ENCODE measurements around the gene DNPH1. TPM values are rescaled to one million over a fixed set of nuclear protein-coding genes. Genes with fewer than 3 reads are reported as not detected.

The DNPH1 gene
- total and polyA plus RNA-seq, 2 experiments from 2014 or later, result 29.2 to 50.0 TPM

DNA sequence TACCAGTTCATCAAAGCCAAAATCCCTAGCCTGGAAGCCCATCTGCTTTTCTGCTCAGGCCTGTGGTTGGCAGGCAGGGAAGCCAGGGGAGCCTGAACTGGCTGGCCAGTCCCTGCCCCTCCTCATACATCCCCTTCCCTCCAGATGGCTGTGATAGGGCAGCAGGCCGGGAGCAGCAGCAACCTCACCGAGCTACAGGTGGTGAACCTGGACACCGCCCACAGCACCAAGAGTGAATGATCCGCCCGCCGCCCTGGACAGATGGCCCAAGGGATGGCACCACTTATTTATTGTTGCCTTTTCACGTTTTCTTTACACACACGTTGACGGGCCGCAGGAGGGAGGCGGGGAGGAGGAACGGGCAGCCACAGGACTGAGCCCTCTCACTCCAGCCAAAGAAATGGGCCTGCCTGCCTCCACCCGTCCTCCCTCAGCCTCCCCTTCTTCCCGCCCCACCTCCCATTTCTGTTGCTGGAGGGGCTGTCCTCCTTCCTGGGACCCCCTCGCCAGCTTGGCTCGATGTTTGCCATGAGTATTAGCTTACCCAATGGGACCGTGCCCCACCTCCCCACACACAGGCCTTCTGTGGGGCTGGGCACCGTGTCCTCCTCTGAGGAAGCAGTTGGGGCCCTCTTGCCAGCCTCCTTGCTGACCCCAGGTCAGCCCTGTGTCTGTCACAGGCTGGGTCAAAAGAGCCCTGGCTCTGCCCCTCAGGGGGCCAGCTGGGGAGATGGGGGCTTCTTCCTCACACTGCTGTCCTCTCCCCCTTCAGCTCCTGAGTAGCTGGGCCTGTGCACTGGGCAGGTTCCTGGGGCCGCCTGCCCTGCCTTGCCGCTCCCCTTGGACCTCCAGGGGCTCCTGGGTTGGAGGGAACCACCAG lies 50.1 kb downstream of the DNPH1 start:
- DNase-seq (ENCODE audit: low spot score) (no peak), ATAC-seq (no peak)
- no peaks in the 10 kb centered on the region for H3K27me3 ChIP-seq (ENCODE audit: insufficient read depth)
- H3K36me3 ChIP-seq (ENCODE audit: insufficient read depth), result peaks cover 29% of the 10 kb centered on the region
- H3K4me1 ChIP-seq (ENCODE audit: insufficient read depth), result peaks cover 17% of the 10 kb centered on the region; the same call in 1 of the 2 replicates
- H3K27ac ChIP-seq (ENCODE audit: low read depth), result no peak overlapping the region
- peaks cover 11% of the 10 kb centered on the region for H3K79me2 ChIP-seq (replicated peaks; ENCODE audit: insufficient read depth)
- H3K4me2 ChIP-seq, result no peak overlapping the region
- no peak overlapping the region for H3K27ac Mint-ChIP-seq
- peaks cover 6% of the 10 kb centered on the region; the same call in 1 of the 2 replicates for H3F3A ChIP-seq (replicated peaks; ENCODE audit: low read depth)
- H3K4me3 Mint-ChIP-seq, result no peak overlapping the region
- peaks cover 49% of the 10 kb centered on the region for H3K36me3 Mint-ChIP-seq (ENCODE audit: low read depth)
- H4K20me1 ChIP-seq (replicated peaks; ENCODE audit: insufficient read depth), result peaks cover 19% of the 10 kb centered on the region
- H2AFZ ChIP-seq, result no peak overlapping the region
- H3K4me3 ChIP-seq, result no peak overlapping the region
- peaks cover 24% of the 10 kb centered on the region for H3K27me3 Mint-ChIP-seq (ENCODE audit: insufficient read depth, low read depth, poor library complexity)
- H3K9me2 ChIP-seq (ENCODE audit: insufficient read depth), result no peaks in the 10 kb centered on the region
- H3K4me1 Mint-ChIP-seq, result peaks cover 28% of the 10 kb centered on the region
- H3K9me3 Mint-ChIP-seq, result no peaks in the 10 kb centered on the region
- TF ChIP-seq, protein P1, sequence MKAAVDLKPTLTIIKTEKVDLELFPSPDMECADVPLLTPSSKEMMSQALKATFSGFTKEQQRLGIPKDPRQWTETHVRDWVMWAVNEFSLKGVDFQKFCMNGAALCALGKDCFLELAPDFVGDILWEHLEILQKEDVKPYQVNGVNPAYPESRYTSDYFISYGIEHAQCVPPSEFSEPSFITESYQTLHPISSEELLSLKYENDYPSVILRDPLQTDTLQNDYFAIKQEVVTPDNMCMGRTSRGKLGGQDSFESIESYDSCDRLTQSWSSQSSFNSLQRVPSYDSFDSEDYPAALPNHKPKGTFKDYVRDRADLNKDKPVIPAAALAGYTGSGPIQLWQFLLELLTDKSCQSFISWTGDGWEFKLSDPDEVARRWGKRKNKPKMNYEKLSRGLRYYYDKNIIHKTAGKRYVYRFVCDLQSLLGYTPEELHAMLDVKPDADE (IDR thresholded peaks at IDR 0.05), result no peak

GRCh38 chr6:43178150-43178549 lies 51.1 kb downstream of the DNPH1 start:
- Mint-ChIP-seq H3K4me3 (no peak overlapping the region; the same call in 2 of the 3 replicates), H3K9me3 (no peaks in the 10 kb centered on the region), H3K36me3 (ENCODE audit: low read depth) (peaks cover 56% of the 10 kb centered on the region), H3K27ac (no peak overlapping the region; the same call in 1 of the 2 replicates), H3K4me1 (peaks cover 34% of the 10 kb centered on the region), H3K27me3 (ENCODE audit: insufficient read depth, low read depth, poor library complexity) (peaks cover 29% of the 10 kb centered on the region)
- Histone ChIP-seq H3K36me3 (ENCODE audit: insufficient read depth) (peaks cover 29% of the 10 kb centered on the region), H3F3A (replicated peaks; ENCODE audit: low read depth) (peaks cover 14% of the 10 kb centered on the region; the same call in 1 of the 2 replicates), H3K79me2 (replicated peaks; ENCODE audit: insufficient read depth) (peaks cover 18% of the 10 kb centered on the region), H3K27ac (ENCODE audit: low read depth) (no peak overlapping the region), H3K27me3 (ENCODE audit: insufficient read depth) (peaks cover 3% of the 10 kb centered on the region), H3K9me2 (ENCODE audit: insufficient read depth) (no peaks in the 10 kb centered on the region), H3K4me1 (ENCODE audit: insufficient read depth) (peaks cover 25% of the 10 kb centered on the region), H3K4me2 (no peak overlapping the region), H4K20me1 (replicated peaks; ENCODE audit: insufficient read depth) (peaks cover 19% of the 10 kb centered on the region), H2AFZ (no peak overlapping the region), H3K4me3 (no peak overlapping the region)
- no peak for ATAC-seq
- DNase-seq (ENCODE audit: low spot score), result no peak
- TF ChIP-seq EZH2 (IDR thresholded peaks at IDR 0.05; ENCODE audit: low read depth, unreplicated experiment) (no peak), POLR2AphosphoS5 (IDR thresholded peaks at IDR 0.05; ENCODE audit: low read depth) (no peak), EZH2phosphoT487 (IDR thresholded peaks at IDR 0.05; ENCODE audit: unreplicated experiment) (no peak)
- TF ChIP-seq, protein P1 (IDR thresholded peaks at IDR 0.05), result no peak
- TF ChIP-seq, protein P2, sequence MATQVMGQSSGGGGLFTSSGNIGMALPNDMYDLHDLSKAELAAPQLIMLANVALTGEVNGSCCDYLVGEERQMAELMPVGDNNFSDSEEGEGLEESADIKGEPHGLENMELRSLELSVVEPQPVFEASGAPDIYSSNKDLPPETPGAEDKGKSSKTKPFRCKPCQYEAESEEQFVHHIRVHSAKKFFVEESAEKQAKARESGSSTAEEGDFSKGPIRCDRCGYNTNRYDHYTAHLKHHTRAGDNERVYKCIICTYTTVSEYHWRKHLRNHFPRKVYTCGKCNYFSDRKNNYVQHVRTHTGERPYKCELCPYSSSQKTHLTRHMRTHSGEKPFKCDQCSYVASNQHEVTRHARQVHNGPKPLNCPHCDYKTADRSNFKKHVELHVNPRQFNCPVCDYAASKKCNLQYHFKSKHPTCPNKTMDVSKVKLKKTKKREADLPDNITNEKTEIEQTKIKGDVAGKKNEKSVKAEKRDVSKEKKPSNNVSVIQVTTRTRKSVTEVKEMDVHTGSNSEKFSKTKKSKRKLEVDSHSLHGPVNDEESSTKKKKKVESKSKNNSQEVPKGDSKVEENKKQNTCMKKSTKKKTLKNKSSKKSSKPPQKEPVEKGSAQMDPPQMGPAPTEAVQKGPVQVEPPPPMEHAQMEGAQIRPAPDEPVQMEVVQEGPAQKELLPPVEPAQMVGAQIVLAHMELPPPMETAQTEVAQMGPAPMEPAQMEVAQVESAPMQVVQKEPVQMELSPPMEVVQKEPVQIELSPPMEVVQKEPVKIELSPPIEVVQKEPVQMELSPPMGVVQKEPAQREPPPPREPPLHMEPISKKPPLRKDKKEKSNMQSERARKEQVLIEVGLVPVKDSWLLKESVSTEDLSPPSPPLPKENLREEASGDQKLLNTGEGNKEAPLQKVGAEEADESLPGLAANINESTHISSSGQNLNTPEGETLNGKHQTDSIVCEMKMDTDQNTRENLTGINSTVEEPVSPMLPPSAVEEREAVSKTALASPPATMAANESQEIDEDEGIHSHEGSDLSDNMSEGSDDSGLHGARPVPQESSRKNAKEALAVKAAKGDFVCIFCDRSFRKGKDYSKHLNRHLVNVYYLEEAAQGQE (IDR thresholded peaks at IDR 0.05; ENCODE audit: unreplicated experiment), result no peak
